GM12801 (cell line): ENCODE measurements around the gene CEPT1.

Experiments used
- CTCF ChIP-seq: IDR thresholded peaks from one replicate; pipeline ENCODE4 v1.5.1; 2011; ENCODE audit warnings: control low read depth; ENCODE audit not compliant: insufficient read length; ENCODE audit errors: extremely low read depth

Gene CEPT1

DNA sequence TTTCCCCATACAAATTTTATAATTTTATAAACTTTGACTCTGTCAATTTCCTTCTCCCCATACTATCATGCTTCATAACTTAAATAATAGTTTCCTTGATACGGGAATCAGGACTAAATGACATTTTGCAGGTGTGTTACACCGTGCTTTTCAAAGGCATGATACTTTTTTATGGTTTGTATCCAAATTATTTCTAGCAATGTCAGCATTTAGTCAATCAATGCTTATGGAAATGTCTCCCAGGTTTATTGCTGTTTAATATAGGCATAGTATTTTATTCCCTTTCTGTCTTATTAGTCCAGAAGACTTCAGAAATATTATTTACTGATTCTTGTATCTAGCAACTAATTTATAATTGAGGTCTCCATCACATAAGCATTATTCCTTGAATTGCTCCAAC, 23.5 kb upstream of the CEPT1 start:
- no peak for TF ChIP-seq CTCF

GRCh38 chr1:111126354-111126753, 13.7 kb upstream of the CEPT1 start:
- no peak for TF ChIP-seq CTCF

DNA sequence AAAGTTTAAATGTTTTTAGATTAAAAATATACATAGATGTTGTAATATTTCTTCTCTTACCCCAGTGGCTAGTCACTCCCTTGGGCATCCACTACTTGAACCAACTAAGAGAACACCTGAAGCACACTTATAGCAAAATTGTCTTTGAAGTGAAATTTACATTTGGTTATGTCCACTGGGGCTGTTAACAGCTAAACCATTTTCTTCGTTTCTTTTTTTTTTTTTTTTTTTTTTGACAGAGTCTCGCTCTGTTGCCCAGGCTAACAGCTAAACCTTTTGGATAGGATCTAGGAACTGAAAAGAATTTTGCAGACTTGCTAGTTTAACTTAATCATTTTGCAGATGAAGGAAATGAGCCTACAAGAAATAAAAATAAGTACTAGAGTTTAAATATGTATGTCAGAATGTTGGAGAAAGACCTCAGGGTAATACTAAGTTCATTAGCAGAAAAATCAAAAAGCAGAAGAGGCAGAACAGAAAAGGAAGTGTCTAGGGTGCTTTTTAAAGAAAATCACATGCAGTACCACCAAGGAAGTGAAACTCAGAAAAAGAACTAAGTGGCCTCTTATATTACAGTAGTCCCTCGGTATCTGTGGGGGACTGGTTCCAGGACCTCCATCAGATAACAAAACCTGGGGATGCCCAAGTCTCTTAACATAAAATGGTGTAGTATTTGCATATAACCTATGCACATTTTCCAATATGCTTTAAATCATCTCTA, 11.9 kb upstream of the CEPT1 start:
- no peak for TF ChIP-seq CTCF

GRCh38 chr1:111129376-111129775, 10.6 kb upstream of the CEPT1 start:
- no peak for TF ChIP-seq CTCF

GRCh38 chr1:111131693-111132092, 8.3 kb upstream of the CEPT1 start:
- no peak for TF ChIP-seq CTCF

GRCh38 chr1:111133866-111134265, 6.2 kb upstream of the CEPT1 start:
- no peak for TF ChIP-seq CTCF

DNA sequence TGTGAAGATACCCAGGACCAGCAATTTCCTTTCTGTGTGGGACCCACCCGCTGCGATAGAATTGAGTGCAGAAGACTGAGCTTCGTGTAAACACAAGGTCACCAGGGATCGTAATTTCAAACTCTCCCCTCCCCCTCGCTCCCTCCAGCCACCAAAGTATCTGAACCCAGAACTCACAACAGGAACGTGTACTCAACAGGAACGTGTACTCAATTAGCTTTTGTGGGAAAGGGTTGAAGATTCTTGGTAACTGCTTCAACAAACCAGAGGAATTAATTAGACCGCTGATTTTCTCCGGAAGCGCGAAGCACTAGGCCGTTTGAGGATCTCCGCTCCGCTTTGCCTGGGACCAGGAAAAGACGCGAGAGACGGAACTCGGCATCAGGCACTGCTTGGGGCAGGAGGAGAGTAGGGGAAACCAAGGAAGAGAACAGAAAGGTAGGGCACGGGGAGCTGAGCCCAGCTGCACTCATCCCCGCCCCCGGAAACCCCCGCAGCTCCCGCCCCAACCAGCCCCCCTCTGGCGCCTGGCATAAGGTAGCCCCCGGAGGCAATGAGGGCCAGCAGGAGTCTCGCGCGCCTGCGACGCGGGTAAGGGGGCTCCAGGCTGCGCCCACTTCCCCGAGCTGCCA, 583 bp upstream of the CEPT1 start:
- TF ChIP-seq CTCF, result no peak
